HepG2 (cell line): ENCODE results near the gene LRRC74A. TPM values are rescaled to one million over a fixed set of nuclear protein-coding genes. Genes with fewer than 3 reads are reported as not detected.

Source experiments
- ATAC-seq: fragments of 200-7000 bp; cut with Tn5 transposase; 3 replicates; pipeline ENCODE4 v1.9.1; 2020; ENCODE audit warnings: mild to moderate bottlenecking, moderate library complexity
- BruUV-seq: library from RNA; stranded (reverse); fragments of 400-500 nt; replicated peaks from 2 replicates; lab custom pipeline; 2021; lab: Mats Ljungman, UMichigan
- CTCF ChIA-PET: fragments of 300-600 bp; formaldehyde crosslinking; extraction: SDS; loops from one replicate; lab custom pipeline; 2021; ENCODE audit warnings: low total read pairs, inconsistent platforms, low intra/inter-chr PET ratio; lab: Yijun Ruan, JAX
- POLR2A ChIA-PET: fragments of 350-600 bp; sonication (Branson Sonifier 250); formaldehyde crosslinking; loops from one replicate; lab custom pipeline; 2020; ENCODE audit warnings: antibody characterized with exemption, inconsistent platforms; lab: Yijun Ruan, JAX
- DNase-seq: peaks from one replicate; pipeline ENCODE4 v3.0.0-alpha.2; 2015; ENCODE audit warnings: low spot score
- FAIRE-seq: peaks from 3 replicates; lab custom pipeline; 2011; peaks lifted over from hg19 to GRCh38; lab: Jason Lieb, UNC
- H2AFZ ChIP-seq: one replicate; pipeline ENCODE4 v1.6.1; 2011; ENCODE audit warnings: low read length, inconsistent platforms
- H3K27ac ChIP-seq: fragments of 300-600 bp; 3 replicates; pipeline ENCODE4 v1.8.0; 2011; ENCODE audit warnings: mixed run types, mild to moderate bottlenecking, mixed read lengths, low read length, inconsistent platforms; ENCODE audit not compliant: insufficient read depth; ENCODE audit errors: extremely low read length
- H3K27me3 ChIP-seq, 2 experiments: fragments of 200-600 bp in 1 of 2; 2 replicates in 1 of 2; 3 replicates in 1 of 2; pipeline versions ENCODE4 v1.6.0 to v1.8.0; 2011; ENCODE audit warnings: low read length in 2 of 2, mild to moderate bottlenecking in 2 of 2, moderate library complexity in 2 of 2, inconsistent platforms in 1 of 2; ENCODE audit not compliant: insufficient read depth in 2 of 2, control insufficient read depth in 1 of 2
- H3K36me3 ChIP-seq, 2 experiments: fragments of 200-600 bp in 1 of 2; replicated peaks in 1 of 2; 2 replicates in 1 of 2; 3 replicates in 1 of 2; pipeline versions ENCODE4 v1.5.1 to v1.8.0; 2011; ENCODE audit warnings: low read length in 2 of 2, inconsistent platforms in 1 of 2; ENCODE audit not compliant: insufficient read depth in 2 of 2, control insufficient read depth in 1 of 2
- H3K4me1 ChIP-seq: 2 replicates; pipeline ENCODE4 v1.5.1; 2012; ENCODE audit warnings: low read length, inconsistent platforms; ENCODE audit not compliant: insufficient read depth
- H3K4me2 ChIP-seq: 2 replicates; pipeline ENCODE4 v1.6.0; 2011; ENCODE audit warnings: low read depth, low read length, inconsistent platforms
- H3K4me3 ChIP-seq, 3 experiments: fragments of 200-600 bp in 1 of 3; sonication (generic), shearing (Covaris generic) in 1 of 3; replicated peaks in 1 of 3; 2 replicates each; pipeline ENCODE4 v1.5.1; 2011 to 2016; ENCODE audit warnings: low read length in 3 of 3, inconsistent platforms in 2 of 3, low read depth in 2 of 3, mild to moderate bottlenecking in 2 of 3, control low read depth in 1 of 3, mixed read lengths in 1 of 3; ENCODE audit not compliant: insufficient read depth in 1 of 3
- H3K79me2 ChIP-seq: one replicate; pipeline ENCODE4 v1.6.1; 2011; ENCODE audit warnings: low read length, inconsistent platforms; ENCODE audit not compliant: insufficient read depth
- H3K9ac ChIP-seq: 2 replicates; pipeline ENCODE4 v1.6.0; 2011; ENCODE audit warnings: mild to moderate bottlenecking, low read depth, low read length, inconsistent platforms; ENCODE audit not compliant: insufficient read depth
- H3K9me3 ChIP-seq: 2 replicates; pipeline ENCODE4 v1.5.1; 2012; ENCODE audit warnings: mild to moderate bottlenecking, low read length
- H4K20me1 ChIP-seq: 2 replicates; pipeline ENCODE4 v1.6.0; 2011; ENCODE audit warnings: inconsistent platforms, mild to moderate bottlenecking, low read length, moderate library complexity; ENCODE audit not compliant: insufficient read depth
- ATF3 ChIP-seq: sonication (generic); formaldehyde crosslinking; IDR thresholded peaks from 2 replicates; pipeline ENCODE4 v1.4.0; 2020; ENCODE audit warnings: missing genetic modification reagents
- FOSL2 ChIP-seq: sonication (generic); formaldehyde crosslinking; IDR thresholded peaks from 2 replicates; pipeline ENCODE4 v1.4.0; 2020; ENCODE audit warnings: missing genetic modification reagents
- HDAC1 ChIP-seq: sonication (generic); formaldehyde crosslinking; IDR thresholded peaks from 2 replicates; pipeline ENCODE4 v1.5.1; 2020; ENCODE audit warnings: mild to moderate bottlenecking, missing genetic modification reagents
- HNRNPL ChIP-seq: fragments of 200-400 bp; formaldehyde crosslinking; IDR thresholded peaks from 2 replicates; pipeline ENCODE4 v1.6.1; 2017; ENCODE audit warnings: mild to moderate bottlenecking, low read depth, low read length
- MAFK ChIP-seq, 2 experiments: IDR thresholded peaks in 1 of 2; conservative IDR thresholded peaks in 1 of 2; 2 replicates each; pipeline ENCODE4 v1.6.1; 2011; ENCODE audit warnings: improper control_type of control experiment in 2 of 2, low read length in 2 of 2
- MYPOP ChIP-seq: sonication (generic); formaldehyde crosslinking; IDR thresholded peaks from 2 replicates; pipeline ENCODE4 v1.8.1; 2023; ENCODE audit warnings: mild to moderate bottlenecking, moderate library complexity, missing genetic modification reagents
- NFE2 ChIP-seq: sonication (generic); formaldehyde crosslinking; IDR thresholded peaks from 2 replicates; pipeline ENCODE4 v1.4.0; 2020; ENCODE audit warnings: missing genetic modification reagents
- NFKB2 ChIP-seq: sonication (generic); formaldehyde crosslinking; IDR thresholded peaks from 2 replicates; pipeline ENCODE4 v1.4.0; 2020; ENCODE audit warnings: missing genetic modification reagents, borderline replicate concordance
- PRDM10 ChIP-seq: sonication (generic); formaldehyde crosslinking; IDR thresholded peaks from 2 replicates; pipeline ENCODE4 v1.4.0; 2020; ENCODE audit warnings: low read depth, missing genetic modification reagents
- PTBP1 ChIP-seq: fragments of 200-400 bp; formaldehyde crosslinking; IDR thresholded peaks from 2 replicates; pipeline ENCODE4 v1.6.1; 2018; ENCODE audit warnings: low read length, low read depth; ENCODE audit not compliant: poor library complexity, severe bottlenecking
- SIN3A ChIP-seq: IDR thresholded peaks from 2 replicates; pipeline ENCODE4 v1.6.1; 2011; ENCODE audit warnings: low read depth, mild to moderate bottlenecking, control low read depth, low read length, borderline replicate concordance
- TFAP4 ChIP-seq: sonication (generic); IDR thresholded peaks from 2 replicates; pipeline ENCODE4 v1.6.1; 2016; ENCODE audit warnings: low read depth, borderline replicate concordance
- ZFY ChIP-seq: sonication (generic); formaldehyde crosslinking; IDR thresholded peaks from 2 replicates; pipeline ENCODE4 v1.4.0; 2020; ENCODE audit warnings: missing genetic modification reagents
- ZNF280B ChIP-seq: sonication (generic); formaldehyde crosslinking; IDR thresholded peaks from 2 replicates; pipeline ENCODE4 v1.5.0; 2020; ENCODE audit warnings: missing genetic modification reagents, mild to moderate bottlenecking, borderline replicate concordance
- whole genome bisulfite sequencing: methylation state at CpG from one replicate; pipeline ENCODE4 v1.1.6; 2017; ENCODE audit warnings: low lambda C conversion rate; 5-methylcytosine and 5-hydroxymethylcytosine counted together
- in situ Hi-C: cut with HindIII; loops from 2 replicates; pipeline ENCODE4 v1.10.0; 2017; ENCODE audit warnings: low pct_unique_long_range_greater_than_20kb; ENCODE audit not compliant: extremely low pct_ligation_motif_present
- intact Hi-C: fragments of 100-400 bp; cut with micrococcal nuclease; formaldehyde crosslinking; loops from one replicate; pipeline ENCODE4 v1.10.0; 2022; ENCODE audit not compliant: unreplicated experiment
- polyA plus RNA-seq, 8 experiments: library from polyadenylated mRNA; depleted of rRNA in 3 of 8; stranded (reverse) in 7 of 8; unstranded in 1 of 8; fragments of >200 nt; fragmentation: Illumina TruSeq in 4 of 8; extraction: Trizol in 4 of 8; gene quantifications; 2 replicates each; pipeline versions ENCODE4 v1.2.1 to v1.2.3, GENCODE V29; 2011 to 2016; ENCODE audit warnings: low read depth in 4 of 8, missing spikeins in 1 of 8, mixed read lengths in 1 of 8; ENCODE audit not compliant: insufficient read depth in 1 of 8
- total RNA-seq, 5 experiments: library from RNA; depleted of rRNA; stranded (reverse); fragments of >200 nt; fragmentation: Illumina TruSeq; extraction: Trizol; gene quantifications; 2 replicates each; pipeline ENCODE4 v1.2.3, GENCODE V29; 2016; ENCODE audit warnings: low read depth in 1 of 5

Gene LRRC74A
- total and polyA plus RNA-seq, 2 of the 13 experiments (the other 11 are each of a cell fraction or from before 2014, with no cell fraction given), result not detected

- no peaks in the 10 kb centered on the region for H3K79me2 ChIP-seq
- ChIA-PET CTCF (no interaction called here), POLR2A (interaction anchor here (1.0 to 1.9 kb wide), 4 partner anchors 35 to 126 kb away, joined by 3 to 6 read pairs (median 4); no protein-coding TSS in a partner anchor)
- no peak for FAIRE-seq
- peaks cover 3 to 17% of the 10 kb centered on the region in 2 experiments; a peak in 3 of 5 replicates for H3K27me3 ChIP-seq
- peak; percentile 24 for DNase-seq
- H3K4me3 ChIP-seq, result peak overlapping the region; percentile 9 to 61 (median 39); a peak in 3 of 6 replicates
- in situ Hi-C loops, result no loop called here
- H2AFZ ChIP-seq, result no peak overlapping the region
- 7% methylated on average over 8 of the region's 20 CpGs for WGBS
- H3K36me3 ChIP-seq, result no peaks in the 10 kb centered on the region
- no peak overlapping the region for H3K27ac ChIP-seq
- H4K20me1 ChIP-seq, result no peaks in the 10 kb centered on the region
- H3K4me1 ChIP-seq, result peaks cover 53% of the 10 kb centered on the region
- intact Hi-C loops, result loop anchor here (10.0 kb wide), 1 partner anchor 46 kb away; no protein-coding TSS in a partner anchor
- no peaks in the 10 kb centered on the region for H3K9me3 ChIP-seq
- H3K9ac ChIP-seq, result peak overlapping the region; percentile 32; the same call in 1 of the 2 replicates
- peak; percentile 77 for ATAC-seq
- peak overlapping the region; percentile 97 for H3K4me2 ChIP-seq
- BruUV-seq, result no TSS peak
- TF ChIP-seq SIN3A, result 0 out of 2 replicates have a peak, but pooled peaks have one; percentile 26
- 0 out of 4 replicates have a peak, but pooled peaks have one; percentile 6 to 21 for TF ChIP-seq MAFK (conservative IDR thresholded peaks at IDR 0.05 in 1 of 2, IDR thresholded peaks at IDR 0.05 in 1 of 2; ENCODE audit: low read length in 2 of 2)
- peak; percentile 46; the same call in 1 of the 2 replicates for TF ChIP-seq TFAP4
- 0 out of 2 replicates have a peak, but pooled peaks have one; percentile 14 for TF ChIP-seq HDAC1 (CRISPR knock-in tag)
- 0 out of 2 replicates have a peak, but pooled peaks have one; percentile 28 for TF ChIP-seq NFKB2 (CRISPR knock-in tag)
- no peak for TF ChIP-seq MYPOP
- peak; percentile 84 for TF ChIP-seq FOSL2 (CRISPR knock-in tag)
- TF ChIP-seq PTBP1, result peak; percentile 41
- TF ChIP-seq PRDM10 (CRISPR knock-in tag), result no peak
- peak; percentile 48; the same call in 1 of the 2 replicates for TF ChIP-seq ZFY (CRISPR knock-in tag)
- TF ChIP-seq ATF3 (CRISPR knock-in tag), result peak; percentile 65; the same call in 1 of the 2 replicates
- peak; percentile 47; the same call in 1 of the 2 replicates for TF ChIP-seq NFE2 (CRISPR knock-in tag)
- peak; percentile 63; the same call in 1 of the 2 replicates for TF ChIP-seq HNRNPL
- no peak for TF ChIP-seq ZNF280B (CRISPR knock-in tag)
Measured at GRCh38 chr14:76918782-76919394, 92.7 kb downstream of the LRRC74A start.
